ENCODE results near the gene LLGL2.

GRCh38 chr17:75515496-75516254, 9.8 kb upstream of the LLGL2 start, which contains the start of gene CASKIN2:
- TF ChIP-seq CTCF (IDR thresholded peaks at IDR 0.05) (peak; percentile 96 to 99 (median 99)), POLR2A (IDR thresholded peaks at IDR 0.05) (no peak)
